B cell (primary cell): ENCODE data around the gene SFSWAP. TPM values are rescaled to one million over a fixed set of nuclear protein-coding genes. Genes with fewer than 3 reads are reported as not detected.
"Not testable (repeated sequence)": the region's sequence is repeated elsewhere in the genome, so short reads cannot be mapped to it uniquely, and the experiment has no call there.

ENCODE experiments used
- ATAC-seq: fragments of 200-7000 bp; cut with Tn5 transposase; one replicate; pipeline ENCODE4 v1.10.0; 2021; ENCODE audit warnings: low read depth, mild to moderate bottlenecking, moderate number of reproducible peaks, moderate library complexity
- CTCF ChIA-PET: fragments of 350-600 bp; sonication (Branson Sonifier 250); formaldehyde crosslinking; loops from one replicate; lab custom pipeline; 2021; ENCODE audit warnings: antibody characterized with exemption, inconsistent platforms; lab: Charles Lee
- POLR2A ChIA-PET: fragments of 350-600 bp; sonication (Branson Sonifier 250); formaldehyde crosslinking; loops from one replicate; lab custom pipeline; 2021; ENCODE audit warnings: antibody characterized with exemption; lab: Charles Lee
- DNase-seq: peaks from one replicate; pipeline ENCODE4 v3.0.0; 2013
- H2AFZ ChIP-seq: 2 replicates; pipeline ENCODE4 v1.6.1; 2012; ENCODE audit warnings: mild to moderate bottlenecking, low read depth, low read length; ENCODE audit not compliant: insufficient read depth, poor library complexity, severe bottlenecking
- H3K27ac ChIP-seq, 2 donors: 1 replicate in 1 of 2; 2 replicates in 1 of 2; pipeline ENCODE4 v1.5.1; 2012 to 2013; ENCODE audit warnings: low read length in 2 of 2, mild to moderate bottlenecking in 2 of 2, moderate library complexity in 1 of 2
- H3K27me3 ChIP-seq, 4 experiments: fragments of 200-600 bp in 1 of 4; sonication (generic) in 1 of 4; replicated peaks in 1 of 4; 1 replicate in 2 of 4; 2 replicates in 2 of 4; pipeline versions ENCODE4 v1.6.1 to v1.7.0; 2013 to 2016; ENCODE audit warnings: low read length in 3 of 4, mild to moderate bottlenecking in 2 of 4, mixed read lengths in 1 of 4, moderate library complexity in 1 of 4; ENCODE audit not compliant: insufficient read depth in 4 of 4, control insufficient read depth in 3 of 4; ENCODE audit errors: control extremely low read depth in 1 of 4
- H3K36me3 ChIP-seq, 2 experiments: replicated peaks in 1 of 2; 1 replicate in 1 of 2; 2 replicates in 1 of 2; pipeline versions ENCODE4 v1.6.1 to v1.7.1; 2013; ENCODE audit warnings: low read length in 1 of 2; ENCODE audit not compliant: insufficient read depth in 2 of 2, control insufficient read depth in 1 of 2; ENCODE audit errors: control extremely low read depth in 1 of 2, extremely low read depth in 1 of 2
- H3K4me1 ChIP-seq, 2 donors: fragments of 200-600 bp in 1 of 2; sonication (generic) in 1 of 2; 1 replicate in 1 of 2; 2 replicates in 1 of 2; pipeline versions ENCODE4 v1.5.1 to v1.6.1; 2013 to 2017; ENCODE audit warnings: low read length in 2 of 2; ENCODE audit not compliant: control insufficient read depth in 2 of 2, insufficient read depth in 2 of 2
- H3K4me2 ChIP-seq: replicated peaks from 2 replicates; pipeline ENCODE3; 2012; ENCODE audit warnings: mild to moderate bottlenecking, low read depth, low read length; ENCODE audit not compliant: poor library complexity, severe bottlenecking
- H3K4me3 ChIP-seq, 5 experiments: fragments of 200-600 bp in 1 of 5; sonication (generic) in 1 of 5; 1 replicate in 3 of 5; 2 replicates in 2 of 5; pipeline versions ENCODE4 v1.5.1 to v1.7.0; 2011 to 2016; ENCODE audit warnings: low read length in 4 of 5, mild to moderate bottlenecking in 4 of 5, low read depth in 2 of 5, control low read depth in 1 of 5, moderate library complexity in 1 of 5; ENCODE audit not compliant: insufficient read depth in 1 of 5; ENCODE audit errors: control extremely low read depth in 1 of 5, extremely low read depth in 1 of 5
- H3K79me2 ChIP-seq: fragments of 200-600 bp; sonication (generic); one replicate; pipeline ENCODE4 v1.6.0; 2016; ENCODE audit warnings: low read length; ENCODE audit not compliant: control insufficient read depth, insufficient read depth
- H3K9ac ChIP-seq: fragments of 200-600 bp; sonication (generic); 2 replicates; pipeline ENCODE4 v1.6.1; 2017; ENCODE audit warnings: mild to moderate bottlenecking, low read length, moderate library complexity
- H3K9me3 ChIP-seq, 3 donors: one replicate each; pipeline versions ENCODE4 v1.6.1 to v1.7.1; 2013; ENCODE audit warnings: low read length in 2 of 3; ENCODE audit not compliant: control insufficient read depth in 2 of 3, insufficient read depth in 1 of 3; ENCODE audit errors: control extremely low read depth in 1 of 3
- H4K20me1 ChIP-seq: 2 replicates; pipeline ENCODE4 v1.6.0; 2012; ENCODE audit warnings: mild to moderate bottlenecking, low read length; ENCODE audit not compliant: insufficient read depth, control insufficient read depth, poor library complexity, severe bottlenecking
- H3K27ac Mint-ChIP-seq: one replicate; pipeline ENCODE4 v1.8.0; 2021; ENCODE audit warnings: mixed read lengths
- H3K27me3 Mint-ChIP-seq: one replicate; pipeline ENCODE4 v1.8.0; 2021; ENCODE audit warnings: mixed read lengths
- H3K4me1 Mint-ChIP-seq: one replicate; pipeline ENCODE4 v1.8.0; 2021; ENCODE audit warnings: mixed read lengths
- H3K4me3 Mint-ChIP-seq: one replicate; pipeline ENCODE4 v1.8.0; 2021; ENCODE audit warnings: mixed read lengths
- H3K9me3 Mint-ChIP-seq: one replicate; pipeline ENCODE4 v1.8.0; 2022; ENCODE audit warnings: mixed read lengths; ENCODE audit not compliant: insufficient read depth
- WGBS: methylation state at CpG from one replicate; pipeline ENCODE4 v1.1.5; 2013; ENCODE audit warnings: missing lambda C conversion rate; ENCODE audit not compliant: insufficient coverage; 5-methylcytosine and 5-hydroxymethylcytosine counted together
- intact Hi-C: fragments of 100-400 bp; cut with micrococcal nuclease; formaldehyde crosslinking; loops from one replicate; pipeline ENCODE4 v1.10.0; 2022
- polyA plus RNA-seq: library from polyadenylated mRNA; depleted of rRNA; stranded (reverse); fragments of >200 nt; gene quantifications from 2 replicates; pipeline ENCODE4 v1.2.3, GENCODE V29; 2012
- total RNA-seq, 2 donors: library from RNA; stranded (reverse); fragments of 120-200 nt in 1 of 2; gene quantifications; 1 replicate in 1 of 2; 2 replicates in 1 of 2; pipeline versions ENCODE4 v1.2.3 to v1.2.4, GENCODE V29; 2013 to 2022

Gene SFSWAP
- total and polyA plus RNA-seq, 2 donors (not counting 1 experiment from before 2014, with no cell fraction given) = 69.3 to 122 TPM

DNA sequence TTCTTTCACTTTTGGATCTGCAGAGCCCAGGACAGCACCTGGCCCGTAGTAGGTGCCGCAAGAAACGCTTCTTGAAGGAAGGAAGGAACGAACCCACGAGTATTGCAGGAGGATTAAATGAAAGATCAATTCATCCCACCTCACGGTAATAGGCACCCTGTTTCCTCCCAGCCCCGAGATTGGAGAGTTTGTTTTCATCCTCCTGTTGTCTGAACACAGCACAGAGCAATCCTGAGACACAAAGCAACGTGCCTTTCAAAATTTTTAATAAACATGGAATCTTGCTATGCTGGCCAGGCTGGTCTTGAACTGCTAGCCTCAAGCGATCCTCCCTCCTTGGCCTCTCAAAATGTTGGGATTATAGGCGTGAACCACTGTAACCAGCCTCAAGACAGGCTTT is 48.5 kb upstream of the SFSWAP start:
- peaks cover 15% of the 10 kb centered on the region for H3K27me3 Mint-ChIP-seq
- H3K9me3 Mint-ChIP-seq, intact Hi-C loops, H3K27ac ChIP-seq, POLR2A ChIA-PET, H3K4me1 Mint-ChIP-seq, H3K9ac ChIP-seq, H3K9me3 ChIP-seq, H3K4me1 ChIP-seq, H3K36me3 ChIP-seq, CTCF ChIA-PET, H2AFZ ChIP-seq, H3K4me3 Mint-ChIP-seq, H3K4me2 ChIP-seq, DNase-seq, H4K20me1 ChIP-seq, H3K79me2 ChIP-seq, H3K27ac Mint-ChIP-seq, ATAC-seq, H3K4me3 ChIP-seq: not testable (repeated sequence)
- peaks cover 0 to 13% (median 2%) of the 10 kb centered on the region in 4 experiments for H3K27me3 ChIP-seq
- WGBS = 32% methylated on average over 3 of the region's 10 CpGs

DNA sequence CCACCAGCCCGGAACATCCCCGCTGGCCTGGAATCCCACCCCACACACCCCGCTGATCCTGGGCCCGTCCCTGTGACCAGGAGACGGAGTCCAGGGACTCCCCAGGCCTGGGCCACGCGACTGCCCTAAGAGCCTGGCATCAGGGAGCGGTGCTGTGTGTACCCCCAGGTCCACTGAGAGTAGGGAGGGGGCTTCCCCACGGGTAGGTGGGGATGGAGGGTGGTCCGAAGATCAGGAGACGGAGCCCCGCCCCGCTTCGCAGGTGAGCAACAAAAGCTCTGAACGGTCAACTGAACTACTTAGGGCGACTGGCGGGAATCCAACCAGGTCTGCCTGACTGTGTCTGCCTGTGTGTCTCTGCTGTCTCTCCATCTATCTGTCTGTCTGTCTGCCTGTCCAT is 45.2 kb upstream of the SFSWAP start:
- CTCF ChIA-PET, H3K4me3 ChIP-seq, H3K4me3 Mint-ChIP-seq, H3K4me1 ChIP-seq, H3K27ac ChIP-seq, intact Hi-C loops, H3K9me3 ChIP-seq, ATAC-seq, H3K36me3 ChIP-seq, H3K9ac ChIP-seq, H4K20me1 ChIP-seq, H3K9me3 Mint-ChIP-seq, POLR2A ChIA-PET, H3K4me2 ChIP-seq, H3K27ac Mint-ChIP-seq, H3K4me1 Mint-ChIP-seq, H3K27me3 ChIP-seq, DNase-seq, H2AFZ ChIP-seq, H3K79me2 ChIP-seq: not testable (repeated sequence)
- peaks cover 22% of the 10 kb centered on the region for H3K27me3 Mint-ChIP-seq
- 94% methylated on average over 17 of the region's 17 CpGs for WGBS

DNA sequence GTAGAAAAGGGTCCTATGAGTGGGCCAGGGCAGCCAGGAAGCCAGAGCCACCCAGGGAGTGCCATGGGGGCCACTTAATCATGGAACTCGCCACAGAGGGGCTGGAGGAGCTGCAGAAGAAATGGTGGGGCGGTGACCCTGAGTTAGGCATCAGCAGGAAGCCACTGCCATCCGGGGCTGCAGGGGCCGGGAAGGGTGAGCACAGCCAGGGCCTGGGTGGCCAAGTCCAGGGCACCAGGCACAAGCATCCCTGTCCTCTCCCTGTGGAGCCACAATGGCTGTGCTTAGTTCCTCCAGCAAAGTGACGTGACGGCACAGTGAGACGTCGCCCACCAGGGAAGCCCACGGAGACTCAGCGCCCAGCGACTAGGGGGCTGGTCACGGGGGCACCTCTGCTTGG is 44.4 kb upstream of the SFSWAP start:
- DNase-seq, H2AFZ ChIP-seq, H3K4me2 ChIP-seq, H3K79me2 ChIP-seq, H3K9me3 Mint-ChIP-seq, H3K4me1 Mint-ChIP-seq, H3K9me3 ChIP-seq, H3K4me3 Mint-ChIP-seq, H3K4me1 ChIP-seq, H3K4me3 ChIP-seq, ATAC-seq, H3K27ac ChIP-seq, intact Hi-C loops, H4K20me1 ChIP-seq, H3K9ac ChIP-seq, H3K27me3 ChIP-seq, H3K36me3 ChIP-seq, H3K27ac Mint-ChIP-seq, CTCF ChIA-PET: not testable (repeated sequence)
- POLR2A ChIA-PET = interaction anchor here (0.6 kb wide), 1 partner anchor 164 kb away, joined by 9 read pairs; no protein-coding TSS in a partner anchor
- 86% methylated on average over 4 of the region's 12 CpGs for WGBS
- H3K27me3 Mint-ChIP-seq = peaks cover 27% of the 10 kb centered on the region

DNA sequence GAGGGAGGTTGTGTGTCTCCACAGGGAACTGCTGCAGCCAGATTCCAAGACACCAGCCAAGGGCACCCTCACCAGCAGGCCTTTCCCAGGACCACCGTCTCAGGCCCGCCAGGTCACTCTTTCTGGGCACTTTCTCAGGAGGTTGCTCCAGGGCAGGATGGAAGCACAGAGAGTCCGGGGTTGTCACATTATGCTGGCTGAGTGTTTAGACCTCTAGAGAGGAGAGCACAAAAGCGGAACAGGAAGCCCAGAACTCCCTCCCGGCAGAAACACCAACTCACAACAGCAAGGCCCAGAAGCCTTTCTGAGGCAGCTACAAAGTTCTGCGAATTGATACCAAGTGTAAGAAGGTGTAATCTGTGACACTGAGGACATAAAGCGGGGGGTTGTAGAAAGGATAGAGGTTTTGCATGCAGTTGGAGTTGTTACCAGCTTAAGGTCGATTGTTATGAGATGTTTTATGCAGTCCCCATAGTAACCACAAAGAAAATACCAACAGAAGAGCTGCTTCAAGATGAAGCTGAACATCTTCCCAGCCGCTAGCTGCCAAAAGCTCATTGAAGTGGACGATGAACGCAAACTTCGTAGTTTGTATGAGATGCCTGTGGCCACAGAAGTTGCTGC is 43.8 kb upstream of the SFSWAP start:
- H2AFZ ChIP-seq = peak overlapping the region; percentile 77
- not testable (repeated sequence) for H3K36me3 ChIP-seq
- WGBS = 94% methylated on average over 5 of the region's 12 CpGs

More for the DNA sequence above, 43.8 kb upstream of the SFSWAP start:
- H3K27me3 ChIP-seq, intact Hi-C loops, H3K9ac ChIP-seq, H3K4me1 ChIP-seq, H3K4me1 Mint-ChIP-seq, CTCF ChIA-PET, H3K79me2 ChIP-seq, H3K4me3 Mint-ChIP-seq, H3K4me2 ChIP-seq, ATAC-seq, H3K9me3 ChIP-seq, H3K9me3 Mint-ChIP-seq, H4K20me1 ChIP-seq, H3K4me3 ChIP-seq: not testable (repeated sequence)
- Mint-ChIP-seq H3K27me3 (peaks cover 28% of the 10 kb centered on the region), H3K27ac (peak overlapping the region; percentile 59)
- peak overlapping the region in 1 of 2 donors; percentile 66 for H3K27ac ChIP-seq
- POLR2A ChIA-PET = interaction anchor here (0.6 kb wide), 1 partner anchor 164 kb away, joined by 9 read pairs; no protein-coding TSS in a partner anchor
- DNase-seq = peak; percentile 43
